OCI-LY7 (cell line): ENCODE measurements around the gene MRPL40. TPM values are rescaled to one million over a fixed set of nuclear protein-coding genes. Genes with fewer than 3 reads are reported as not detected.
A peak's percentile ranks its signal among the peaks of the same experiment; 100 is the strongest.

Experiments used
- BruUV-seq: library from RNA; stranded (reverse); fragments of 400-500 nt; replicated peaks from 2 replicates; lab custom pipeline; 2021; lab: Mats Ljungman, UMichigan
- CTCF ChIA-PET: fragments of 300-600 bp; sonication (Branson Sonifier 250); formaldehyde crosslinking; loops from one replicate; lab custom pipeline; 2022; ENCODE audit warnings: antibody characterized with exemption; ENCODE audit not compliant: unreplicated experiment; lab: Charles Lee
- POLR2A ChIA-PET: fragments of 300-600 bp; sonication (Branson Sonifier 250); formaldehyde crosslinking; loops from one replicate; lab custom pipeline; 2022; ENCODE audit warnings: antibody characterized with exemption; lab: Charles Lee
- DNase-seq: peaks from one replicate; pipeline ENCODE4 v3.0.0-alpha.2; 2015; ENCODE audit warnings: low spot score
- H2AFZ ChIP-seq: fragments of 200-600 bp; sonication (generic), shearing (Covaris generic); 2 replicates; pipeline ENCODE4 v1.6.1; 2014; ENCODE audit warnings: mild to moderate bottlenecking, antibody characterized with exemption, low read length, moderate library complexity
- H3K27ac ChIP-seq: fragments of 200-600 bp; sonication (generic); 2 replicates; pipeline ENCODE4 v1.5.1; 2014; ENCODE audit warnings: mixed run types, low read depth, mild to moderate bottlenecking, moderate library complexity, low read length, inconsistent platforms; ENCODE audit not compliant: poor library complexity, severe bottlenecking
- H3K36me3 ChIP-seq: fragments of 200-600 bp; sonication (generic); 2 replicates; pipeline ENCODE4 v1.6.1; 2014; ENCODE audit warnings: mild to moderate bottlenecking, antibody characterized with exemption, low read length, moderate library complexity, mixed read lengths; ENCODE audit not compliant: insufficient read depth
- H3K4me1 ChIP-seq: fragments of 200-600 bp; sonication (generic); 2 replicates; pipeline ENCODE4 v1.5.1; 2014; ENCODE audit warnings: mild to moderate bottlenecking, low read length; ENCODE audit not compliant: insufficient read depth, poor library complexity, severe bottlenecking
- H3K4me2 ChIP-seq: fragments of 200-600 bp; sonication (generic); 2 replicates; pipeline ENCODE4 v1.6.1; 2014; ENCODE audit warnings: mild to moderate bottlenecking, low read length
- H3K4me3 ChIP-seq: fragments of 200-600 bp; sonication (generic); 2 replicates; pipeline ENCODE4 v1.5.1; 2014; ENCODE audit warnings: mild to moderate bottlenecking, low read depth, low read length; ENCODE audit not compliant: poor library complexity, severe bottlenecking
- H3K79me2 ChIP-seq: fragments of 200-600 bp; sonication (generic); 2 replicates; pipeline ENCODE4 v1.6.1; 2016; ENCODE audit warnings: low read depth, mild to moderate bottlenecking, low read length, moderate library complexity, mixed read lengths; ENCODE audit not compliant: insufficient read depth
- H3K9me2 ChIP-seq: fragments of 200-600 bp; sonication (generic); 2 replicates; pipeline ENCODE4 v1.6.1; 2016; ENCODE audit warnings: mild to moderate bottlenecking, low read length, mixed read lengths; ENCODE audit not compliant: insufficient read depth
- H3K9me3 ChIP-seq: fragments of 200-600 bp; sonication (generic); 2 replicates; pipeline ENCODE4 v1.6.1; 2014; ENCODE audit warnings: mild to moderate bottlenecking, mixed run types, low read length, mixed read lengths
- H4K20me1 ChIP-seq: fragments of 200-600 bp; sonication (generic); 2 replicates; pipeline ENCODE4 v1.6.1; 2014; ENCODE audit warnings: mild to moderate bottlenecking, antibody characterized with exemption, low read length, moderate library complexity, mixed read lengths; ENCODE audit not compliant: insufficient read depth
- EZH2phosphoT487 ChIP-seq: fragments of 200-600 bp; sonication (generic); IDR thresholded peaks from 2 replicates; pipeline ENCODE4 v1.6.1; 2018; ENCODE audit warnings: low read depth, borderline replicate concordance, mild to moderate bottlenecking, mixed run types, antibody characterized with exemption, low read length, moderate library complexity, mixed read lengths
- intact Hi-C: fragments of 100-400 bp; cut with micrococcal nuclease; formaldehyde crosslinking; loops from one replicate; pipeline ENCODE4 v1.10.0; 2022; ENCODE audit not compliant: unreplicated experiment
- total RNA-seq, 2 experiments: library from RNA; depleted of rRNA in 1 of 2; stranded (reverse); fragments of >200 nt in 1 of 2; shearing (Covaris generic) in 1 of 2; gene quantifications; 2 replicates each; pipeline ENCODE4 v1.2.3, GENCODE V29; 2014 to 2022
- TF ChIP-seq, protein P1 (sequence below): fragments of 200-600 bp; sonication (generic); conservative IDR thresholded peaks from 2 replicates; pipeline ENCODE4 v1.5.1; 2014; ENCODE audit warnings: mild to moderate bottlenecking, antibody characterized with exemption, low read length, moderate library complexity, mixed read lengths

Gene MRPL40
- total RNA-seq, 2 experiments from 2014 or later: 38.5 to 45.6 TPM

DNA sequence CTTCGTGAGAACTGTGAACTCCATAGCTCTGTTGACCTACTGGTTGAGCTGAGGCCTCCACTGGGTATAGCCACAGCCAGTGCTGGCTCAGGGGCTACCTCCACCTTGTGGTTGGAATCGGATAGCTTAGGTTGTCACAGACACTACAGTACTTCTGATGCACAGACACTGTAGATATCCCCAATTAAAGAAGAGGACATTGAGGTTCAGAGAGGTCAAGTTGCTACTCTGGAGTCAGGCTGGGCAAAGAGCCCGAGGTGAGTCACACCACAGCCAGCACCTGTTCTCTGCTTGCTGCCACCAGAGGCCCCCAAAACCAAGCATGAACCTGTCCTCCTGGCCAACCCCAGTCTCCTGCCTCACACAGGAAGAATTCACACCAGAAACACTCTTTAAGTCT, 41.2 kb downstream of the MRPL40 start:
- H2AFZ ChIP-seq: no peak overlapping the region
- H4K20me1 ChIP-seq: peaks cover 7% of the 10 kb centered on the region
- peak; percentile 27 for DNase-seq
- POLR2A ChIA-PET: interaction anchor here (0.6 to 2.3 kb wide), 2 partner anchors 10 to 152 kb away, joined by 3 to 6 read pairs; no protein-coding TSS in a partner anchor
- BruUV-seq: no TSS peak
- peaks cover 41% of the 10 kb centered on the region for H3K79me2 ChIP-seq
- peaks cover 9% of the 10 kb centered on the region for H3K4me1 ChIP-seq
- intact Hi-C loops: no loop called here
- no peak overlapping the region for H3K4me2 ChIP-seq
- H3K9me3 ChIP-seq: no peaks in the 10 kb centered on the region
- H3K36me3 ChIP-seq: peaks cover 75% of the 10 kb centered on the region
- H3K27ac ChIP-seq: no peak overlapping the region
- TF ChIP-seq, protein P1, sequence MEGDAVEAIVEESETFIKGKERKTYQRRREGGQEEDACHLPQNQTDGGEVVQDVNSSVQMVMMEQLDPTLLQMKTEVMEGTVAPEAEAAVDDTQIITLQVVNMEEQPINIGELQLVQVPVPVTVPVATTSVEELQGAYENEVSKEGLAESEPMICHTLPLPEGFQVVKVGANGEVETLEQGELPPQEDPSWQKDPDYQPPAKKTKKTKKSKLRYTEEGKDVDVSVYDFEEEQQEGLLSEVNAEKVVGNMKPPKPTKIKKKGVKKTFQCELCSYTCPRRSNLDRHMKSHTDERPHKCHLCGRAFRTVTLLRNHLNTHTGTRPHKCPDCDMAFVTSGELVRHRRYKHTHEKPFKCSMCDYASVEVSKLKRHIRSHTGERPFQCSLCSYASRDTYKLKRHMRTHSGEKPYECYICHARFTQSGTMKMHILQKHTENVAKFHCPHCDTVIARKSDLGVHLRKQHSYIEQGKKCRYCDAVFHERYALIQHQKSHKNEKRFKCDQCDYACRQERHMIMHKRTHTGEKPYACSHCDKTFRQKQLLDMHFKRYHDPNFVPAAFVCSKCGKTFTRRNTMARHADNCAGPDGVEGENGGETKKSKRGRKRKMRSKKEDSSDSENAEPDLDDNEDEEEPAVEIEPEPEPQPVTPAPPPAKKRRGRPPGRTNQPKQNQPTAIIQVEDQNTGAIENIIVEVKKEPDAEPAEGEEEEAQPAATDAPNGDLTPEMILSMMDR: peak; percentile 28; the same call in 1 of the 2 replicates
- no peak for TF ChIP-seq EZH2phosphoT487
- no peak overlapping the region for H3K4me3 ChIP-seq
- CTCF ChIA-PET: interaction anchor here (0.5 kb wide), 1 partner anchor 255 kb away, joined by 3 read pairs; no protein-coding TSS in a partner anchor
- no peaks in the 10 kb centered on the region for H3K9me2 ChIP-seq

DNA sequence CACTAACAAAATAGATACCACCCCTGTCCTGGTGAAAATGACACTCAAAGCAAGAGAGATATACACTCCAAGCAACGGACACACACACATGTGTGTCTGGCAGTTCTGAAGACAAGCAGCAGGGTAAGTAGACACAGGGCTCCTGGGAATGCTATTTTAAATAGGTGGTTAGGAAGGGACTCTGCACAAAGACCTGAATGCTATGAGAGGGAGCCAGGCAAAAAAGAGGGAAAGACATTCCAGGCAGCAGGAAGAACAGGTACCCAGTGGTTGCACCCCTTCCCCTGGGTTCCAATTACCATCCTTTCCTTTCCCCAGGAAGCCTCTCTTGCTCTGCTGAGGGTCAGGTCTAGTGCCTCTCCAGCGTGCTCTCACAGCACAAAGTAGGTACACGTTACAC, 43.7 kb downstream of the MRPL40 start:
- H3K79me2 ChIP-seq: peaks cover 56% of the 10 kb centered on the region
- H4K20me1 ChIP-seq: peaks cover 14% of the 10 kb centered on the region
- ChIA-PET CTCF (no interaction called here), POLR2A (interaction anchor here (0.6 kb wide), 1 partner anchor 1818 kb away, joined by 4 read pairs; no protein-coding TSS in a partner anchor)
- H3K36me3 ChIP-seq: peaks cover 57% of the 10 kb centered on the region
- no TSS peak for BruUV-seq
- no peaks in the 10 kb centered on the region for H3K9me3 ChIP-seq
- no peak overlapping the region for H3K4me3 ChIP-seq
- H3K4me1 ChIP-seq: peaks cover 13% of the 10 kb centered on the region
- no peak overlapping the region for H2AFZ ChIP-seq
- TF ChIP-seq, protein P1: no peak
- TF ChIP-seq EZH2phosphoT487: no peak
- intact Hi-C loops: loop anchor here (2.0 kb wide), 2 partner anchors 43 to 175 kb away; partner anchors contain the start of gene MRPL40
- DNase-seq: no peak
- H3K27ac ChIP-seq: no peak overlapping the region
- H3K9me2 ChIP-seq: no peaks in the 10 kb centered on the region
- H3K4me2 ChIP-seq: 0 out of 2 replicates have a peak overlapping the region, but pooled peaks have one; percentile 1
